ENCODE data around the gene GPBP1L1.

GRCh38 chr1:45585496-45586075 is 100.7 kb downstream of the GPBP1L1 start:
- TF ChIP-seq, protein P1, sequence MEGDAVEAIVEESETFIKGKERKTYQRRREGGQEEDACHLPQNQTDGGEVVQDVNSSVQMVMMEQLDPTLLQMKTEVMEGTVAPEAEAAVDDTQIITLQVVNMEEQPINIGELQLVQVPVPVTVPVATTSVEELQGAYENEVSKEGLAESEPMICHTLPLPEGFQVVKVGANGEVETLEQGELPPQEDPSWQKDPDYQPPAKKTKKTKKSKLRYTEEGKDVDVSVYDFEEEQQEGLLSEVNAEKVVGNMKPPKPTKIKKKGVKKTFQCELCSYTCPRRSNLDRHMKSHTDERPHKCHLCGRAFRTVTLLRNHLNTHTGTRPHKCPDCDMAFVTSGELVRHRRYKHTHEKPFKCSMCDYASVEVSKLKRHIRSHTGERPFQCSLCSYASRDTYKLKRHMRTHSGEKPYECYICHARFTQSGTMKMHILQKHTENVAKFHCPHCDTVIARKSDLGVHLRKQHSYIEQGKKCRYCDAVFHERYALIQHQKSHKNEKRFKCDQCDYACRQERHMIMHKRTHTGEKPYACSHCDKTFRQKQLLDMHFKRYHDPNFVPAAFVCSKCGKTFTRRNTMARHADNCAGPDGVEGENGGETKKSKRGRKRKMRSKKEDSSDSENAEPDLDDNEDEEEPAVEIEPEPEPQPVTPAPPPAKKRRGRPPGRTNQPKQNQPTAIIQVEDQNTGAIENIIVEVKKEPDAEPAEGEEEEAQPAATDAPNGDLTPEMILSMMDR (IDR thresholded peaks at IDR 0.05) = no peak
- TF ChIP-seq POLR2A (IDR thresholded peaks at IDR 0.05) (no peak), EP300 (IDR thresholded peaks at IDR 0.05) (no peak)

Data from ovary (tissue), 3 donors.